Neural progenitor cell (in vitro differentiated cells): ENCODE data around the gene PLEKHB2.

Source experiments
- CTCF ChIP-seq: fragments of 200-600 bp; sonication (generic); IDR thresholded peaks from 2 replicates; pipeline ENCODE4 v1.5.1; 2017; ENCODE audit warnings: antibody characterized with exemption, mild to moderate bottlenecking
- EZH2 ChIP-seq: fragments of 200-600 bp; sonication (generic); IDR thresholded peaks from 2 replicates; pipeline ENCODE4 v1.6.1; 2017; ENCODE audit warnings: antibody characterized with exemption, mild to moderate bottlenecking, moderate library complexity
- EZH2phosphoT487 ChIP-seq: fragments of 200-600 bp; sonication (generic); IDR thresholded peaks from 2 replicates; pipeline ENCODE4 v1.6.1; 2017; ENCODE audit warnings: antibody characterized with exemption

- no peak for TF ChIP-seq CTCF
- TF ChIP-seq EZH2 = no peak
- TF ChIP-seq EZH2phosphoT487 = no peak
Measured at GRCh38 chr2:131122496-131122895, 17.4 kb downstream of the PLEKHB2 start.
